HL-60 (cell line): Measurements from ENCODE around the gene ATP10D.

Experiments
- REST ChIP-seq: IDR thresholded peaks from 2 replicates; pipeline ENCODE4 v1.6.1; 2012; ENCODE audit warnings: low read depth; ENCODE audit not compliant: insufficient replicate concordance
- TF ChIP-seq, protein P1 (sequence below): IDR thresholded peaks from one replicate; pipeline ENCODE4 v1.5.1; 2011; ENCODE audit warnings: low read length, control low read depth, inconsistent platforms; ENCODE audit not compliant: insufficient read depth

DNA sequence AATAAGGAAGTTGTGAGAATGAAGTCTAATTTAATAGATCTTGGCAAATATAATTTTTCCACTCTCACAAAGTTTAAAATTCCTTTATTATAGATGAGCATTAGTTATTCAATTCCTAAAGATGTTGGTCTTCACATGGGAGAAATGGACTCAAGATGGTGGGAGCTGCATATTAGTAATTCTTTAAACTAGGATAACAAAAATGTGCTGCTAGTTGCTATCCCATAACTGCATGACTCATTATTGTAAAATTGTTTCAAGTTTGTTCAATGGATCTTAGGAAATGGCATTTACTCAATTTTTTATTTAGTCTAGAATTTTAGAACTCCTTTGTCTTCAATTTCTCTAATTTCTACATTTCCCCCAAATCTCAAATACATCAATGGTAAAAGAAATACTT is 155.8 kb downstream of the ATP10D start:
- TF ChIP-seq, protein P1, sequence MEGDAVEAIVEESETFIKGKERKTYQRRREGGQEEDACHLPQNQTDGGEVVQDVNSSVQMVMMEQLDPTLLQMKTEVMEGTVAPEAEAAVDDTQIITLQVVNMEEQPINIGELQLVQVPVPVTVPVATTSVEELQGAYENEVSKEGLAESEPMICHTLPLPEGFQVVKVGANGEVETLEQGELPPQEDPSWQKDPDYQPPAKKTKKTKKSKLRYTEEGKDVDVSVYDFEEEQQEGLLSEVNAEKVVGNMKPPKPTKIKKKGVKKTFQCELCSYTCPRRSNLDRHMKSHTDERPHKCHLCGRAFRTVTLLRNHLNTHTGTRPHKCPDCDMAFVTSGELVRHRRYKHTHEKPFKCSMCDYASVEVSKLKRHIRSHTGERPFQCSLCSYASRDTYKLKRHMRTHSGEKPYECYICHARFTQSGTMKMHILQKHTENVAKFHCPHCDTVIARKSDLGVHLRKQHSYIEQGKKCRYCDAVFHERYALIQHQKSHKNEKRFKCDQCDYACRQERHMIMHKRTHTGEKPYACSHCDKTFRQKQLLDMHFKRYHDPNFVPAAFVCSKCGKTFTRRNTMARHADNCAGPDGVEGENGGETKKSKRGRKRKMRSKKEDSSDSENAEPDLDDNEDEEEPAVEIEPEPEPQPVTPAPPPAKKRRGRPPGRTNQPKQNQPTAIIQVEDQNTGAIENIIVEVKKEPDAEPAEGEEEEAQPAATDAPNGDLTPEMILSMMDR, result no peak
- TF ChIP-seq REST, result no peak
